DMS153 (cell line): ENCODE data around the gene NUBP1.
"Not testable (repeated sequence)": the region's sequence is repeated elsewhere in the genome, so short reads cannot be mapped to it uniquely, and the experiment has no call there.

ENCODE experiments used
- DNase-seq: peaks from one replicate; lab custom pipeline; 2025; lab: John Stamatoyannopoulos, UW

The NUBP1 gene

GRCh38 chr16:10743610-10744369 is at the start of gene NUBP1:
NUBP1 (plus strand) TSS chr16:10743842; CDS start chr16:10743864, 22 bp downstream.
- peak; percentile 93 for DNase-seq

- no peak for DNase-seq
Measured at GRCh38 chr16:10693889-10694288, 49.8 kb upstream of the NUBP1 start.

GRCh38 chr16:10694306-10694705 is 49.3 kb upstream of the NUBP1 start:
- DNase-seq = no peak

GRCh38 chr16:10694830-10695229 is 48.8 kb upstream of the NUBP1 start, which contains the start of gene TEKT5:
TEKT5 (minus strand) TSS chr16:10694930; CDS start chr16:10694873, 57 bp downstream.
- no peak for DNase-seq

- DNase-seq = no peak
Measured at GRCh38 chr16:10699756-10700155, 43.9 kb upstream of the NUBP1 start.

GRCh38 chr16:10708969-10709368 is 34.7 kb upstream of the NUBP1 start:
- DNase-seq = no peak

- no peak for DNase-seq
Measured at GRCh38 chr16:10728003-10728887, 15.4 kb upstream of the NUBP1 start.

GRCh38 chr16:10729104-10730048 is 14.3 kb upstream of the NUBP1 start:
- peak; percentile 62 for DNase-seq

- DNase-seq = no peak
Measured at GRCh38 chr16:10731790-10732189, 11.9 kb upstream of the NUBP1 start.

- DNase-seq = peak; percentile 63
Measured at GRCh38 chr16:10737068-10737625, 6.5 kb upstream of the NUBP1 start.

GRCh38 chr16:10738231-10739077 is 5.2 kb upstream of the NUBP1 start:
- no peak for DNase-seq

- no peak for DNase-seq
Measured at GRCh38 chr16:10740000-10740844, 3.4 kb upstream of the NUBP1 start.

- DNase-seq = no peak
Measured at GRCh38 chr16:10740845-10741208, 2.8 kb upstream of the NUBP1 start.

- not testable (repeated sequence) for DNase-seq
Measured at GRCh38 chr16:10741249-10741648, 2.4 kb upstream of the NUBP1 start.

- DNase-seq = no peak
Measured at GRCh38 chr16:10741844-10742243, 1.8 kb upstream of the NUBP1 start.

- no peak for DNase-seq
Measured at GRCh38 chr16:10743227-10743609, 424 bp upstream of the NUBP1 start.

GRCh38 chr16:10744370-10745030 is 858 bp downstream of the NUBP1 start:
- DNase-seq = no peak

GRCh38 chr16:10745841-10746240 is 2.2 kb downstream of the NUBP1 start:
- DNase-seq = no peak

- DNase-seq = no peak
Measured at GRCh38 chr16:10750793-10751192, 7.2 kb downstream of the NUBP1 start.
